Activated CD8-positive, alpha-beta T cell treated with anti-CD3 and anti-CD28 coated beads for 36 hours (primary cell): Measurements from ENCODE around the gene RPRD1B. TPM values are rescaled to one million over a fixed set of nuclear protein-coding genes. Genes with fewer than 3 reads are reported as not detected.

Experiments used
- ATAC-seq: fragments of 200-7000 bp; cut with Tn5 transposase; one replicate; pipeline ENCODE4 v1.10.0; 2021; ENCODE audit warnings: mild to moderate bottlenecking, moderate library complexity
- CTCF ChIA-PET: fragments of 350-600 bp; sonication (Branson Sonifier 250); formaldehyde crosslinking; loops from one replicate; lab custom pipeline; 2021; ENCODE audit warnings: antibody characterized with exemption; lab: Charles Lee
- POLR2A ChIA-PET: fragments of 350-600 bp; sonication (Branson Sonifier 250); formaldehyde crosslinking; loops from one replicate; lab custom pipeline; 2021; ENCODE audit warnings: antibody characterized with exemption; lab: Charles Lee
- DNase-seq: peaks from one replicate; pipeline ENCODE4 v3.0.0-alpha.2; 2020
- H3K27ac Mint-ChIP-seq: one replicate; pipeline ENCODE4 v1.8.0; 2021; ENCODE audit warnings: mild to moderate bottlenecking, mixed read lengths
- H3K27me3 Mint-ChIP-seq: one replicate; pipeline ENCODE4 v1.8.0; 2021; ENCODE audit warnings: mixed read lengths
- H3K36me3 Mint-ChIP-seq: one replicate; pipeline ENCODE4 v1.8.0; 2021; ENCODE audit warnings: low read depth, mixed read lengths
- H3K4me1 Mint-ChIP-seq: one replicate; pipeline ENCODE4 v1.8.0; 2021; ENCODE audit warnings: low read depth, mixed read lengths
- H3K4me3 Mint-ChIP-seq: one replicate; pipeline ENCODE4 v1.8.0; 2021; ENCODE audit warnings: mild to moderate bottlenecking, moderate library complexity, mixed read lengths
- H3K9me3 Mint-ChIP-seq: one replicate; pipeline ENCODE4 v1.8.0; 2021; ENCODE audit warnings: mixed read lengths
- intact Hi-C: fragments of 100-400 bp; cut with micrococcal nuclease; formaldehyde crosslinking; loops from one replicate; pipeline ENCODE4 v1.10.0; 2022
- total RNA-seq, 2 experiments: library from RNA; stranded (reverse); gene quantifications; one replicate each; pipeline ENCODE4 v1.2.3, GENCODE V29; 2021
- TF ChIP-seq, protein P1 (sequence below): fragments of 200-600 bp; IDR thresholded peaks from one replicate; pipeline ENCODE4 v1.8.0; 2022; ENCODE audit warnings: antibody characterized with exemption, mild to moderate bottlenecking

The RPRD1B gene
- total RNA-seq, 2 experiments from 2014 or later, result 29.1 to 29.3 TPM

DNA sequence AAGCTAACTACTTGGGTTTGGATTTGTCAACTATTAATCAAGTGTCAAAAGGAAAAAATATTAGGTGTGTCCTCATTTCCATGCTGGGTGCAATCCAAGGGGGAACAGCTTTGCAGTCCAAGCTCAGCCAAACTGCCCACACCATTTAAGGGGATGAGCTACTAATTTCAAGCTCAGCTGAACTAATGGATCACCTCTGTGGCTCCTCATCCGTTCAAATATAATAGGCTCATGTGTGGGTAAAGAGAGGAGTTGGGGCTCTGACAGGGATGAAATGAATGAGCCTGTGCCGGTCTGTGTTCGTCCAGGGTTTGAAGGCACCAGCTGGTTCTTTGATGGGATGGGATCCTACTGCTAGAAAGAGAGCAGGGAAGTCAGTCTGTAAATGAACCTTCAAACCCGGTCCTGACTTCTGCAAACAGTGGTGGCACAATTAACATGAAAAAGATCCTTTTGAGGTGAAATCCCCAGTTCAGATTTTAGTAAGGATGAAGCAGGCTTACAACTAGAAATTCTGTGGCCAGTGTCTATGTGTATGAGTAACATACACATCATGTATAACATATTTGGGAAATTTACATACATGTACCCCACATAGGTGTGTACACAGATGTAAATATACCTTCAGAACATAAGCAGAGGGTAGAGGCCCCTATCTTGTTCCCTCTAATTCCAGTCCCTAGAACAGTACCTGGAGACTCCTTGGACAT, 42.2 kb upstream of the RPRD1B start:
- H3K27ac Mint-ChIP-seq, result peak overlapping the region; percentile 60
- peaks cover 18% of the 10 kb centered on the region for H3K4me1 Mint-ChIP-seq
- H3K27me3 Mint-ChIP-seq, result no peaks in the 10 kb centered on the region
- peaks cover 46% of the 10 kb centered on the region for H3K36me3 Mint-ChIP-seq
- no peak overlapping the region for H3K4me3 Mint-ChIP-seq
- TF ChIP-seq, protein P1, sequence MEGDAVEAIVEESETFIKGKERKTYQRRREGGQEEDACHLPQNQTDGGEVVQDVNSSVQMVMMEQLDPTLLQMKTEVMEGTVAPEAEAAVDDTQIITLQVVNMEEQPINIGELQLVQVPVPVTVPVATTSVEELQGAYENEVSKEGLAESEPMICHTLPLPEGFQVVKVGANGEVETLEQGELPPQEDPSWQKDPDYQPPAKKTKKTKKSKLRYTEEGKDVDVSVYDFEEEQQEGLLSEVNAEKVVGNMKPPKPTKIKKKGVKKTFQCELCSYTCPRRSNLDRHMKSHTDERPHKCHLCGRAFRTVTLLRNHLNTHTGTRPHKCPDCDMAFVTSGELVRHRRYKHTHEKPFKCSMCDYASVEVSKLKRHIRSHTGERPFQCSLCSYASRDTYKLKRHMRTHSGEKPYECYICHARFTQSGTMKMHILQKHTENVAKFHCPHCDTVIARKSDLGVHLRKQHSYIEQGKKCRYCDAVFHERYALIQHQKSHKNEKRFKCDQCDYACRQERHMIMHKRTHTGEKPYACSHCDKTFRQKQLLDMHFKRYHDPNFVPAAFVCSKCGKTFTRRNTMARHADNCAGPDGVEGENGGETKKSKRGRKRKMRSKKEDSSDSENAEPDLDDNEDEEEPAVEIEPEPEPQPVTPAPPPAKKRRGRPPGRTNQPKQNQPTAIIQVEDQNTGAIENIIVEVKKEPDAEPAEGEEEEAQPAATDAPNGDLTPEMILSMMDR, result no peak
- ChIA-PET CTCF (interaction anchor here (0.9 to 2.2 kb wide), 5 partner anchors 76 to 427 kb away, joined by 3 to 5 read pairs (median 5); no protein-coding TSS in a partner anchor), POLR2A (interaction anchor here (0.9 kb wide), 1 partner anchor 17 kb away, joined by 3 read pairs; no protein-coding TSS in a partner anchor)
- H3K9me3 Mint-ChIP-seq, result no peaks in the 10 kb centered on the region
- no peak for ATAC-seq
- intact Hi-C loops, result loop anchor here (10.0 kb wide), 1 partner anchor 427 kb away; no protein-coding TSS in a partner anchor
- DNase-seq, result no peak

DNA sequence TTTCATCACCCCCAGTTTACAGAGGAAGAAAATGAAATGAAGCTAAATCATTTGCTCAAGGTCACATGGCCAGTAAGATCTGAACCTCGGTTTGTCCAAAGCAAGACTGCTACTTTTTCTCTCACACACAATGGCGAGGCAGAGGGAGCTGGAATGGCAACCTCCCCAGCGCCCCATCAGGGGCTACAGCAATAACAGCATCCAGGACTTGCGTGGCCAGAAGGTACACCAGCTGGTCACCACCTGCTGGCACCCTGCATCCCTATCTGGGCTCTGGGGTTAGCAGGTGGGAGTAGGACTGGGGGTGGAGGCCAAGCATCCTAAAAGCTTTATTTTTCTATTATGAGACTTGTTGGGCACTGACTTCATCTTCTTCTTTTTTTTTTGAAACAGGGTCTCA, 41.6 kb upstream of the RPRD1B start:
- H3K4me1 Mint-ChIP-seq, result peaks cover 18% of the 10 kb centered on the region
- no peak overlapping the region for H3K27ac Mint-ChIP-seq
- peaks cover 48% of the 10 kb centered on the region for H3K36me3 Mint-ChIP-seq
- no peaks in the 10 kb centered on the region for H3K9me3 Mint-ChIP-seq
- DNase-seq (no peak), ATAC-seq (no peak)
- ChIA-PET CTCF (interaction anchor here (0.8 to 2.2 kb wide), 5 partner anchors 17 to 428 kb away, joined by 4 to 5 read pairs (median 5); no protein-coding TSS in a partner anchor), POLR2A (no interaction called here)
- H3K27me3 Mint-ChIP-seq, result no peaks in the 10 kb centered on the region
- intact Hi-C loops, result loop anchor here (10.0 kb wide), 1 partner anchor 427 kb away; no protein-coding TSS in a partner anchor
- TF ChIP-seq, protein P1, result no peak
- H3K4me3 Mint-ChIP-seq, result no peak overlapping the region

DNA sequence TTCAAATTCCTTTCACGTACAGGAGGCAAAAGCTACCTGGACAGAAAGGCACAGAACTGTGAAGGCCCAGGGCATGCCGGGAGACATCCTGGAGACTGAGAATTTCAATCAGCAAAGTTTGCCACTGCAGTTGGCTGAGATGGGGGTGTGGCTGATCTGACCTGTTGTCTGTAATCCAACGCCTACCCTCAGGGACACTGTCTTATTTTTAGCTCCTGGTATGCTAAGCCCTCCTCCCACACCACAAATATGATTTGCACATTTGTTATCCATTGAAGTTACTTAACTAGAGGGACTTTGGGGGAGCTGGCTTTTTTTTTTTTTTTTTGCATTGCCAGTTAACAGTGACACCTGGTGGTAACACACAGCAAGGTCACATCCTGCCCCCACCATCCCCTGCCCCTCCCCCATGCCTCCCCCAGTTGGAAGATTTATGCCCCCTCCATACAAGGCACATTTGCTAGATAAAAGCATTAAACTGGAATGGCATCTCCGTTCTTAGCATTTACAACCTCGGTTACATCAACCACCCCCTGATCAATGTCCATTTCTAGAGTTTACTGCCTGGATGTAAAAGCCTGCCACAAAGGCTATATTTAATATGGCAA, 40.6 kb upstream of the RPRD1B start:
- H3K4me1 Mint-ChIP-seq, result peaks cover 18% of the 10 kb centered on the region
- no peaks in the 10 kb centered on the region for H3K9me3 Mint-ChIP-seq
- H3K36me3 Mint-ChIP-seq, result peaks cover 55% of the 10 kb centered on the region

DNA sequence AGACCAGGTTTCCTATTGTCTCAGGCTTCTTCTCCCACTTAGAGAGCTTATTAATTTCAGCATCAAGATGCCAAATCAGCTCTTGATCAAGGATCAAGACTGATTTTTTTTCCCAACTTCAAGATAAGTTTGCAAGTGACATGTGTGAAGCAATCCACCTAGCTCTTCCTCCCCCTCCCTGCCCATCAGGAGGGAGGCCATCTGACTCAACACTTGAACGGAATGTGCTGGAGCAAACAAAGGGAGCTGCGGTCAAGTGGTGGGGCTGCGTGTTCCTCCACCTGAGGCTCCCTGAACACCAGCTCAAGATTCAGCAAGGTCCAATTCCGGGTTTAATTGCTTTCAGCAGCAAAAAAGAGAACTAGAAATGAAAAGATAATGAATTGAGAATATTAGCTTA, 39.0 kb upstream of the RPRD1B start:
- CTCF ChIA-PET, result interaction anchor here (0.9 to 1.9 kb wide), 4 partner anchors 11 to 430 kb away, joined by 3 to 6 read pairs (median 3); no protein-coding TSS in a partner anchor
- Mint-ChIP-seq H3K4me1 (peaks cover 18% of the 10 kb centered on the region), H3K27ac (no peak overlapping the region), H3K36me3 (peaks cover 56% of the 10 kb centered on the region), H3K4me3 (no peak overlapping the region), H3K27me3 (no peaks in the 10 kb centered on the region), H3K9me3 (no peaks in the 10 kb centered on the region)
- TF ChIP-seq, protein P1, result no peak
- ATAC-seq, result no peak
- intact Hi-C loops, result loop anchor here (10.0 kb wide), 1 partner anchor 430 kb away; no protein-coding TSS in a partner anchor
- DNase-seq, result no peak
- POLR2A ChIA-PET, result interaction anchor here (1.2 kb wide), 1 partner anchor 40 kb away, joined by 4 read pairs; the partner anchor contains the start of gene RPRD1B

More for the DNA sequence above, 40.6 kb upstream of the RPRD1B start:
- TF ChIP-seq, protein P1, result peak; percentile 77
- ChIA-PET POLR2A (no interaction called here), CTCF (interaction anchor here (0.8 to 2.2 kb wide), 6 partner anchors 15 to 429 kb away, joined by 3 to 5 read pairs (median 4); no protein-coding TSS in a partner anchor)
- Mint-ChIP-seq H3K27me3 (no peaks in the 10 kb centered on the region), H3K27ac (no peak overlapping the region), H3K4me3 (no peak overlapping the region)
- intact Hi-C loops, result loop anchor here (10.0 kb wide), 1 partner anchor 428 kb away; no protein-coding TSS in a partner anchor
- peak; percentile 39 for DNase-seq
- ATAC-seq, result no peak
